GM18861 (cell line): ENCODE data around the gene IRF3.
"Not testable (repeated sequence)": the region's sequence is repeated elsewhere in the genome, so short reads cannot be mapped to it uniquely, and the experiment has no call there.

Experiments used
- ATAC-seq: cut with Tn5 transposase; IDR thresholded peaks from one replicate; pipeline ENCODE4 v1.9.1; 2021; ENCODE audit not compliant: unreplicated experiment

IRF3 gene

GRCh38 chr19:49626226-49626625 is 39.4 kb downstream of the IRF3 start:
- ATAC-seq: no peak

GRCh38 chr19:49624967-49625910 is 40.4 kb downstream of the IRF3 start:
- no peak for ATAC-seq

GRCh38 chr19:49617860-49618259 is 47.8 kb downstream of the IRF3 start:
- not testable (repeated sequence) for ATAC-seq

GRCh38 chr19:49616945-49617344 is 48.7 kb downstream of the IRF3 start:
- no peak for ATAC-seq

- no peak for ATAC-seq
Observed at GRCh38 chr19:49616532-49616931, 49.1 kb downstream of the IRF3 start.

- ATAC-seq: no peak
Observed at GRCh38 chr19:49615861-49616260, 49.8 kb downstream of the IRF3 start.

- no peak for ATAC-seq
Observed at GRCh38 chr19:49614096-49614833, 51.4 kb downstream of the IRF3 start.

- ATAC-seq: no peak
Observed at GRCh38 chr19:49613374-49613773, 52.3 kb downstream of the IRF3 start.
